Activated T-cell treated with anti-CD3 and anti-CD28 coated beads for 24 hours (primary cell): Measurements from ENCODE around the gene POLR2L.

Source experiments
- DNase-seq: peaks from one replicate; pipeline ENCODE4 v3.0.0-alpha.2; 2020; ENCODE audit warnings: low read depth

Gene POLR2L

DNA sequence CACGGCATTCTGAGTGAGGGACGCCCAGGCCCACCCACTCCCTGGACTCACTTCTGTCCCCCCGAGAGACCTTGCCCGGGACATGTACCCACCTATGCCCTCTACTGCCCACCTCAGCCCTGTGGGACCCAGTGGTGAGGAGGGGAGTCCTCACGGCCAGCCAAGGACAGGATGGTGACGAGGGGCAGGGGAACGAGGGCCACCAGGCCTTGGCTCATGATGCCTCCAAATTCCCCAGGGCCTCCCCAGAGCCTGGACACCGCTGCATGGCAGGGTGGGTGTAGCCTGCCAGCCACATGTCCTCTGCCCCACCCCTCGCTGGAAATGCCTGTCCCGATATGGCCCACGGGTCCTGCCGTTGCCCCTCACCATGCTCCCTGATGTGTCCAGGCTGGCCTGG is 26.5 kb upstream of the POLR2L start:
- no peak for DNase-seq

DNA sequence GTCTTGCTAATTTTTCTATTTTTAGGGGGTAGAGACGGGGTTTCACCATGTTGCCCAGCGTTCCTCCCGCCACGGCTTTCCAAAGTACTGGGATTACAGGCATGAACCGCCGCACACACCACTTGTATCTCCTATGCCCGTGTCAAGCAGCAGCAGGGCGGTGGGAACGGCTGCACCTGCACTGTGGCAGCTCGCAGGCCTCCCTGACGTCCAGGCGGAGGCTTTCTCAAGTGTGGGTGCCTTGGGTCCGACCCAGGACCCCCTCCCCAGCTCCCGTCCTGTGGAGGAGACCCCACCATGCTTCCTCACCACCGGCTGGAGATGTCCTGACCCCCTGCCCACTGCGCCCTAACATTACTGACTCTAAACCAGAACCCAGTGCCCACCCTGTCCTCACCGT is 26.1 kb upstream of the POLR2L start:
- no peak for DNase-seq

DNA sequence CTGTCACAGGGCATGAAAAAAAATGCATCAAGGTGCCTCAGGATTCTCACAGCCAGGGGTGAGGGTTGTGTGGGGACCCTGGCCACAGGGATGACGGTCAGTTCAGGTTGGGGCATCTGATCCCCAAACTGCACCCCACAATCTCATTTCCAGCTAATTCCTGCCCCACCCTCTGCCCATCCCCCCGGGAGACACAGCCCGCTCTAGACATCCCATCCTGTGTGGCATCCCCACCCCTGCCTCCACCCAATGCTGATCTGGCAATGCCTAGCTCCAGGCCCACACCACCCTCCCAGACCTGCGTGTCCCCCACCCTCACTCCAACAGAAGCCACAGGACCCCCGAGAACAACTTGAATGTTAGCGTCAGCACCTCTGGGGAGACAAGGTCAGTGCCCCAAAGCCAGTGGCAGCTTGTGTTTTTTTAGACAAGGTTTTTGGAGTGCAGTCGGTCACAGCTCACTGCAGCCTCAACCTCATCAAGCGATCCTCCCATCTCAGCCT is 25.6 kb upstream of the POLR2L start:
- no peak for DNase-seq

DNA sequence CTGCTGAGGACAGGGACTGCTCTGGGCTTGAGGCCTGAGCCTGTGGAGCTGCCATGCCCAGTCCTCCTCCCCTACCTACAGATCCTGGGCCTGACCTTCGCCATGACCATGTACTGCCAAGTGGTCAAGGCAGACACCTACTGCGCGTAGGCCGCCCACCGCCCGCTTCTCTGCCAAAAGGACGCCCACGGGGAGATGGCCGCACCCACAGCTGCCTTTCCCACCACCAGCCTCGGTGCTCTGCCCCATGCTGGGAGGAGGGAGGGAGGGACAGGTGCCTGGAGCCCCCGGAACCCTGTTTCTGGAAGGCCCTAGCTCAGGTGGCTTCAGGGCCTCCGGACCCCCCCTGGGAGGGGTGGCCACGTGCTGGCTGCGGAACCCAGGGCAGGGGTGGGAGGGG is 24.2 kb upstream of the POLR2L start:
- no peak for DNase-seq

DNA sequence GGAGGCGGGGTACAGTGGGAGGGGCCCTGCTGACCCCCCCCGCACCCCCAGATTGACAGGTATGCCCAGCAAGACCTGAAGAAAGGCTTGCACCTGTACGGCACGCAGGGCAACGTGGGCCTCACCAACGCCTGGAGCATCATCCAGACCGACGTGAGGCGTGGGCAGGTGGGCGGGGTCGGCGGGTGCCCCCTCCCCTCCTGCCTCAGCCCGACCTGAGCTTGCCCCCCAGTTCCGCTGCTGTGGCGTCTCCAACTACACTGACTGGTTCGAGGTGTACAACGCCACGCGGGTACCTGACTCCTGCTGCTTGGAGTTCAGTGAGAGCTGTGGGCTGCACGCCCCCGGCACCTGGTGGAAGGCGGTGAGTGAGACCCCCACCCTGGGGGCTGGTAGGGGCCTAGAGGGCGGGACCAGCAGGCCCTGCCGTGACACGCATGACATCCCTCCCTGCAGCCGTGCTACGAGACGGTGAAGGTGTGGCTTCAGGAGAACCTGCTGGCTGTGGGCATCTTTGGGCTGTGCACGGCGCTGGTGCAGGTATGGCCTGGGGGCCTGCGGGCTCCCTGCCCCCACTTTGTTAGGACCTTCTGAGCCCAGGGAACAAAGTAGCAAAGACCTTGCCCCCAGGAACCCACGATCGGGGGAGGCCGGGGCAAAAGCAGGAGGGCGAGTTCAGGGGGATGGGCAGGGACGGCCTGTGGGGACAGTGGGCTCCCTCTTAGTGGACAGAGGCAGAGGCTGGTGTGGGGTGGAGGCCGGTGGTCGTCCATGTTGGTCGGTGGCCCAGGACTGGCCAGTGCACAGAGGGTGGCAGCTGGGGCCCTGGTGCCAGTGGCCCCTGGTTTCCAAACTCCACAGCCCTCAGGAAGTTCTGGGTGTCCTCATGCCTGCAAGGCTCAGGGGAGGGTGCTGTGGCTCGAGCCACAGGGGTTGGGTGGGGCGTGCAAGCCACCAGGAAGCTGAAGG is 23.4 kb upstream of the POLR2L start:
- DNase-seq: no peak

DNA sequence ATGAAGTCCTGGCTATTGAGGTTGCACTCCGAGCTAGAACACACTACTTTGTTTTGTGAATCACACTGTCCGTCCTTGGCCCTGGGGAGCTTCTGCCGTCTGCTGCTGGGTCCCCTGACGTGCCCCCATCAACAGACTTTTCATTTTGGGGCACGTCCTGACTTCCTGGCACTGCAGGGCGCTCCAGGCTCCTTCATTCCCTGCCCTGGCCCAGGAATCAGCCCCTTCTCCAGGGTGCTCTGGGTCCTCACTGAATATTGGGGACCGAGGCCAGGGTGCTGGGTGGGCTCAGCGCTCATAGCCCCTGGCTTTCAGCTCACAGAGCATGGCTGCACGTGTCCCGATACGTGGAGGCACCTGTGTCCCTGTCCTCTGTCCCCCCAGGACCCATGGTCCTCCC is 22.6 kb upstream of the POLR2L start:
- no peak for DNase-seq

DNA sequence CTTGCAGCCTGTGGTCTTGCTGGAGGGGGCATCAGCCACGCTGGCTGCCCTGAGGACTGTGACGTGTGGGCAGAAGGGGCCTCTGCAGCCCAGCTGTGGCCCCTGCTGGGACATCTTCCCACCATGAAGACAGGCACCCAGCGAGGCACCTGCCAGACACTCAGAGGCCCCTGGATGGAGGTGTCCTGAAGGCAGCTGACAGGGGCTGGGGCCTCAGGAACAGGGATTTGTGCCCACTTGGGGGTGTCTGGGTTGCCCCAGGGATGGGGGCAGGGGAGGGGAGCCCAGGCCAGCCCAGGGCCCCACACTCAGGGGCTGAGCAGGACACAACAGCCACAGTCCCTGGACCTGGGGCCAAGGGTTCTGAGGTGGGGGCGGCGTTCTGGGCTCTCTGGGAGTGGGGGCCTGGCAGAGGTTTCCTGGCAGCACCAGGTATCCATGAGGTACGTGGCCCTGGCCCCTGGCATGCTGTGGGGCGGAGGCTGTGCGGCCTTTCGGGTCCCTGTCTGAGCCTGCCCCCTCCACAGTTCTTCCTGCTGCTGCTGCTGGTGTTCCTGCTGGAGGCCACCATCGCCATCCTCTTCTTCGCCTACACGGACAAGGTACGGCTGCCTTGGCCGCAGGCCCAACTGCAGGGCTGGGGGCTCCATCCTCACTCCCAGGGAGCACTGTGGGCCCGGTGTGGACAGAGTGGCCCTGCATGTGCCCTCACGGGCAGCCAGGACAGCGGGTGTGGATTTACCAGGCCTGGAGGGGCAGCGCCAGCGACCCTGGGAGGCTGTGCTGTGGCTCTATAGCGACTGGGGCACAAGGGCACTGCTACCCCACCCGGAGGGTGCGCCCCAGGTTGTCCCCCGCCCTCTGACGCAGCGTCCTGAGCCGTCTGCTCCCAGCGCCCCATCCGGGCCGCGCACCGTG is 21.8 kb upstream of the POLR2L start:
- DNase-seq: no peak

DNA sequence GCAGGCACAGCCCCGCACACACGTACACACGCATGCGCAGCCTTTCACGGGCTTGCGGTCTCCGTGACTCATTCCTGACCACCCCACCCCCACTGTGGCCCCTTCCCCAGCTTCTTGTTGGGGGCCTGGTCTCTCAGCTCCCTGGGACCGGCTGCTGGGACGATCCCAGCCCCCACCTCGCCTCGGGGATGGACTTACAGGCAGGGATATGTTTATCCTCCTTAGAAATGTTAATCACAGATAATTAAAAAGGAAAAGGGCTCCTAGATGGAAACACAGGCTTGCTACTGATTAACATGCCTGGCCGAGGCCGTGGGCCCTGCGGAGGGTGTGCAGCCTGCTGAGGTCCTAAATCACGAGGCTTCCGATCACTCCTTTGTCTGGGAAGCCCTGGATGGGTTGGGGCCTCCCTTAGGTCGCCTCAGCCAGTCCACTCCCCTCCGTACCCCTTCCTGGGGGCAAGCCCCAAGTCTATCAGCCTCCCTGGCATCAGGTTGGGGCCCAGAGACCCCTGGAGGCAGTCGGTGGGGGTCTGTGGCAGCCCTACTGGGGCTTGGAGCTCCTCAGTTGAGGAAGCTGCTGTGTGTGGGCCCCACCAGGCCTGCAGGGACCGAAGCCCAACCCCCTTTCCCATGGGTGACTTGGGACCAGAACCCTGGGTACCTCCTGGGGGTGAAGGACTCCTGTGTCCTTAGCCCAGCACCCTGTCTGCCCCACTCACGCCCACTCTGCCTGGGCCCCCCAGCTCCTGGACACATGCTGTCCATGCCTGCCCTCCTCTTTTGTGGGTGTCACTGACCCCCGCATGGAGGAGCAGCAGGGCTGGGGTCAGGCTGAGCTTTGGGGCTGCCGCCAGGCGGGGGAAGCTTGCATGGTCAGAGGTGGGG is 20.9 kb upstream of the POLR2L start:
- DNase-seq: no peak

DNA sequence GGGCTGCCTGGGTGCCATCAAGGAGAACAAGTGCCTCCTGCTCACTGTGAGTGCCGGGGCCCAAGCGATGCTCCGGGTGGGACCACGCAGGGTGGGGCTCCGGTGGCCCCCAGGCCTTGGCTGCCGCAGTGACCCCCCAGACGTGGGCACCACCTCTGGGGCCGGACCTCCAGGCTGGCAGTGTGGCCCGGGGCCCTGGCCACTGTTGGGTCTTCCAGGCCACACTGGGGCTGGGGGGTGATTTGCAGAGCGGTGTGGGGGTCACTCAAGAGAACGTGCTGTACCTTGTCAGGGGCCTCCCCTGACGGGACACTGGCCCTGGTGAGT is 20.3 kb upstream of the POLR2L start:
- no peak for DNase-seq

DNA sequence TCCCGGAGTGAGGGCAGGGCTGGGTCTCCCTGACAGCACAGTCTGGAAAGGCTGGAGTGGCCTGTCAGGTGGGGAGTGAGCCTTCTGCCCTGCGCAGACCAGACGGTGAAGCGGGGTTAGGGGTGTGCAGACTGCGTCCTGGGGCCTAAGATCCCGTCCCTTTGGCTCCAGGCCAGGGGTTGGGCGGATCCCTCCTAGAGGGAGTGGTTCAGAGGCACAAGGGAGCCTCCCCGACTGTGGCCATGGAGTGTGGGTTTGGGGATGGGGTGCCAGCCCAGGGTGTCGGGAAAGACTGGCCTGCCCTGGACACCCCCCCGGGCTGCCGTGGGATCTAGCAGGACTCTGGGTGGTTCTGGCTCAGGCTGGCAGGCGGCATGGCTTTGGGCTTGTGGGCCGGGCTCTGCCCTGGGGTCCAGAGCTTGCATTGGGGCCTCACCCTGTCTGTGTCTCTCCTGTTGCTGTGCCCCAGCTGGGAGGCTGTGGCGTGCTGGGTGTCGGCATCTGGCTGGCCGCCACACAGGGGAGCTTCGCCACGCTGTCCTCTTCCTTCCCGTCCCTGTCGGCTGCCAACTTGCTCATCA is 19.8 kb upstream of the POLR2L start:
- no peak for DNase-seq

DNA sequence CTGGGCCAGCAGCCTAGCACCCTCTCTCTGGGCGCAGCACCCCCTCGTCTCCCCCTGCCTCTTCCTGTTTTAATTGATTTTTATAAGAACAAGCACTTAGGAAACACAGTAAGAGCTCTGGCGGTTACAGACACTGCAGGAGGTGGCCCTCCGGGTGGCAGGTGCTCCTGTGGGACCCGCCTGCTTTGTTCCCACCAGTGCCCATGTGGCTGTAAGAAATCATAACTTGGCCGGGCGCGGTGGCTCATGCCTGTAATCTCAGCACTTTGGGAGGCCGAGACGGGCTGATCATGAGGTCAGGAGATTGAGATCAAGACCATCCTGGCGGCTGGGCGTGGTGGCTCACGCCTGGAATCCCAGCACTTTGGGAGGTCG is 18.8 kb upstream of the POLR2L start:
- DNase-seq: no peak

DNA sequence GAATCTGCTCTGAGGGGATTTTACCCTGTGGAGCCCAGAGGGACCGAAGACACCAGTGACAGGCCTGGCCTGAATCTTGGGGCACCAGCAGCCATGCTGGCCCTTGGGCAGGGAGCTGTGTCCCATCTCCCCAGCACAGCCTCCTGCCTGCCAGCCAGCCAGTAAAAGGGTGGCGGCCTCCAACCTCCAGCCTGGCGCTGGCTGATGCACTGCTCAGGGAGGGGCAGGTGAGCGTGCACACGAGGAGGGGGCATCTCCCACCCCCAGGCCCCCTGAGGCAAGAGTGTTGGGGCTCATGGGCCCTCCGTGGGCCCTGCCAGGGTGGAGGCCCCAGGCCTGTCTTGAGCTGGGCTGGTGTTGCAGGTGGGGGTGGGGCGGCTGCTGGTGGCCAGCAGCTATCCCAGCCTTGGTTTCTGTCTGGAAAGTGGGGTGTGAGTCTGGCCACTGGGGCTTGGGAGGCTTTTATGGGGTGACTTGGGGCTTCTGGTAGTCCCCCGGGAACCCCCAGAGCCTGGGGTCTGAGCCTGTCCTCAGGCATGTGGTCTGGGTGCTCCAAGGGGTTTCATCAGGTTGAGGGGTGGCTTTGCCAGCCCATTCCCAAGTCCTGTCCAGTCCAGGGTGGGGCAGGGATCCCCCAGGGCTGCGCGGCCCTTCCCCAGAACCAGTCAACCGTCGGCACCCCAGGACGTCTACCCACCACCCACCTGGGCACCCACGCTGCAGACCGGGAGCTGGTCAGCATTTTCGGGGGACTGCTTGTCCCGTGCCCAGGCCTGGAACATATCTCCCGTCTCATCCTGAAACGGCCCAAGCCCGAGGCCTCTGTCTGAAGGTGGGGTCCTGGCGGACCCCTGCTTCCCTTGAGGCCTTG is 18.1 kb upstream of the POLR2L start:
- DNase-seq: no peak

DNA sequence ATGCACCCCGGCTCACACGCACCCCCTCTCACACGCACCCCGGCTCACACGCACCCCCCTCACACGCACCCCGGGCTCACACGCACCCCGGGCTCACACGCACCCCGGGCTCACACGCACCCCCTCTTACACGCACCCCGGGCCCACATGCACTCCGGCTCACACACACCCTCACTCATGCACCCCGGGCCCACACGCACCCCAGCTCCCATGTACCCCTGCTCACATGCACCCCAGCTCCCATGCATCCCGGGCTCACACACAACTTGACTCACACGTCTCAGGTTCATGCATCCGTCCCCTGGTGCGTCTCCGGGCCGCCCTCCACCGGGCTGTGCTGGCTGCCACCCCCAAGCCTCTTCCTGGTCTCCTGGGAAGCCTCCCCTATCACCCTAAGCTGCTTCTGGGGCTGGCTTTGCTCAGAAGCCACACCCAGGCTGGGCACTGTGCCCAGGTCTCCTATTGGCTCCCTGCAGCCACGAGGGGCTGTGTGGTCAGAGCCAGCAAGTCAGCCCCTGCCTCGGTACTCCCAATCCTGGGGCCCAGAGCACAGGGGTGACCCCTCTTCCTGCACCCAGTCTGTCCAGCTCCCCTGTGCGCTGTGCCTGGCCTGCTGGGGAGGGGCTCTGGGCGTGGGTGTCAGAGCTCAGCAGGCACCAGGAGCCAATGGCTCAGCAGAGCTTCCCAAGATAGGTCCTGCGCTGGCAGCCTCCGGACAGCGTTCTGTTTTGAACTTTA is 17.2 kb upstream of the POLR2L start:
- DNase-seq: no peak

DNA sequence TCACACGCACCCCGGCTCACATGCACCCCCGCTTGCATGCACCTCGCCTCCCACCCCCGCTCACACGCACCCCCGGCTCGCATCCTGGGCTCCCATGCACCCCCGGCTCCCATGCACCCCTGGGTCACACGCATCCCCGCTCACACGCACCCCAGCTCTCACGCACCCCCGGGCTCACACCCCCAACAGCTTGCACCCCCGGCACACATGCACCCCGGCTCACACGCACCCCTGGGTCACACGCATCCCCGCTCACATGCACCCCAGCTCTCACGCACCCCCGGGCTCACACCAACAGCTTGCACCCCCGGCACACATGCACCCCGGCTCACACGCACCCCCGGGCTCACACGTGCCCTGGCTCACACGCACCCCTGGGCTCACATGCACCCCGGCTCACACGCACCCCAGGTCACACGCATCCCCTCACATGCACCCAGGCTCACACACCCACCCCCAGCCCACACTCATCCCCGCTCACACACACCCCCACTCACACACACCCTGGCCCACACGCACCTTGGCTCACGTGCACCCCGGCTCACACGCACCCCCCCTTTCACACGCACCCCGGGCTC is 16.5 kb upstream of the POLR2L start:
- DNase-seq: no peak

DNA sequence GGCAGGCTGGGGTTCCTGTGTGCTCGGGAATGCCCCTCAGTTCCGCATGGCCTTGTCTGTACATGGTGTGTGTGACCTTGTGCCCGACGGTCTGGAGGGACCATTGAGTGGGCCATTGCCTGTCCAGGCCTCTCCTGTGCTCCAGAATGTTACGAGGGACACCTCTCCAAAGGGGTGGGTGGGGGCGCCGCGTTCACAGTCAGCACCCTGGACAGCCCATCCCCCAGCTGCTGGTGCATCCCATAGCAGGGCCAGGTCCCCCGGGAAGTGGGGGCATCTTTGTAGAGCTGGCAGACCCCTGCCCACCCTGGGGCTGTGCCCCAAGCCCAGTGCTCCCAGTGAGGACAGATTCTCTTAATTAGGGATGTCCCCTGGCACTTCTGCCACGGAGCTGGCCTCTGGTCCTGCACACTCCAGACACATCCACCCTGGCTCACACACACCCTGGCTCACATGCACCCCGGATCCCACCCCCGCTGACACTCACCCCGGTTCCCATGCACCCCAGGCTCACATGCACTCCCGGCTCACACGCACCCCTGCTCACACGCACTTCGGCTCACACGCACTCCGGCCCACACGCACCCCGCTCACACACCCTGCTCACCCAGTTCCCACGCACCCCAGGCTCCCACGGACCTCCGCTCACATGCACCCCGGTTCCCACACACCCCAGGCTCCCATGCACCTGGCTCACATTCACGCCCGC is 15.9 kb upstream of the POLR2L start:
- DNase-seq: no peak

DNA sequence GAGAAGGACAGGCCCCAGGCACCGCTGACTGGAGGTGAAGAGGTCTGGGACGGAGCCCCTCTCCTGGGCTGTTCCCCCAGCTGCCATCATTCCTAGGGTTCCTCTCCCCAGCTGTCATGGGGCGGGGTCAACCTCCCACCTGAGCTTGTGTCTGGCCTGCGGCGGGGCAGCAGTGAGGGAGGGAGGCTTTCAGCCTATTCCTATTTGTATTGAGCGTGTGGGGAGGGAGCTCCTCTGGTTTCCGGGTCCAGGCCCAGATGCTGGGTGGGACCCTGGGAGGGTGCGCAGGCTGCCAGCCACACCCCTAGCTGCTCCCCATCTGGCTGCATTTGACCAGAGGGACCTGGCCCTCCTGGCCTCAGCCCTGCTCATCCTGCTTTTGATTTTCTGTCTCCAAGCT is 14.1 kb upstream of the POLR2L start:
- DNase-seq: no peak

DNA sequence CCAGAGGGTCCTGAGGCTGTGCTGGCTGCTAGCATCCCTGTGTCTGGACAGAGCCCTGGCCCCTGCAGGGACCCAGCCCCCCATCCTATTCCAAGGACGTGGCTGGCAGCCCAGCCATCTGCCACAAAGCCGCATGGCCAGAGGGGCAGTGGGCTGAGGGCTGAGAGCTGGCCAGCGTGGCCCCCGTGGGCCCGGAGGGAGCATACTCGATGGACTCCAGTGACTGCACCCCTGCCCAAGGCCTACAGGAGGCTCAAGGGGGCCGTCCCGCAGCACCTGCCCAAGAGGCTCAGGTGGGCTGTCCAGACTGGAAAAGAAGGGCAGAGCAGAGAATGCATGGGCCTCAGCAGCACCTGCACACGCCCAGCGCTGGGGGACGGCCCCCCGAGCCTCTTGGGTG is 13.5 kb upstream of the POLR2L start:
- DNase-seq: no peak

DNA sequence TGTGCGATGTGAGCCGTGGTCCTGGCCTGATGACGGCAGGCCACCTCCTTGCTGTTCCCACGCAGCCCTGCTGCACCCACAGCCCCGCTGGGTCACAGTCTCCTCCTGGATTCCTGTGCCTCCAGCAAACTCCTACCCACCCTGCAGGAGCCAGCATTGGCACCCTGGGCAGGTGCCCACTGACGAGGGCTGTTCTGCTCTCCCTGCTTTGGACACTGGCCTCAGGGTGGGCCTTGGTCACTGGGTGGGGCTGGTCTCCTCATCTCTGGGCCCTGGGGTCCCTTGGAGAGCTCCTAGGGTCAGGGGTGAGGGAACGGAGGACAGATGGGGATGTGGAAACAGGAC is 13.0 kb upstream of the POLR2L start:
- no peak for DNase-seq
